GM18868 (cell line): ENCODE results near the gene CPLX4.
"Not testable (repeated sequence)": the region's sequence is repeated elsewhere in the genome, so short reads cannot be mapped to it uniquely, and the experiment has no call there.

ENCODE experiments used
- ATAC-seq: cut with Tn5 transposase; IDR thresholded peaks from one replicate; pipeline ENCODE4 v1.9.1; 2021; ENCODE audit warnings: mild to moderate bottlenecking, moderate library complexity; ENCODE audit not compliant: unreplicated experiment

CPLX4 gene

GRCh38 chr18:59271606-59272220, 46.7 kb downstream of the CPLX4 start:
- ATAC-seq: no peak

GRCh38 chr18:59270689-59271257, 47.7 kb downstream of the CPLX4 start:
- ATAC-seq: no peak

- no peak for ATAC-seq
Observed at GRCh38 chr18:59269563-59270119, 48.8 kb downstream of the CPLX4 start.

GRCh38 chr18:59268721-59269562, 49.5 kb downstream of the CPLX4 start:
- peak; percentile 55 for ATAC-seq

- ATAC-seq: no peak
Observed at GRCh38 chr18:59268127-59268720, 50.2 kb downstream of the CPLX4 start.

- ATAC-seq: no peak
Observed at GRCh38 chr18:59267503-59268126, 50.8 kb downstream of the CPLX4 start.

GRCh38 chr18:59266886-59267502, 51.5 kb downstream of the CPLX4 start:
- no peak for ATAC-seq

GRCh38 chr18:59266459-59266858, 52.0 kb downstream of the CPLX4 start:
- ATAC-seq: no peak

- no peak for ATAC-seq
Observed at GRCh38 chr18:59265974-59266369, 52.5 kb downstream of the CPLX4 start.

GRCh38 chr18:59265246-59265973, 53.0 kb downstream of the CPLX4 start:
- peak; percentile 68 for ATAC-seq

GRCh38 chr18:59264651-59265245, 53.7 kb downstream of the CPLX4 start:
- no peak for ATAC-seq

GRCh38 chr18:59264121-59264571, 54.3 kb downstream of the CPLX4 start:
- no peak for ATAC-seq

GRCh38 chr18:59263661-59264060, 54.8 kb downstream of the CPLX4 start:
- ATAC-seq: no peak

- ATAC-seq: not testable (repeated sequence)
Observed at GRCh38 chr18:59262243-59262642, 56.2 kb downstream of the CPLX4 start.

- not testable (repeated sequence) for ATAC-seq
Observed at GRCh38 chr18:59261842-59262241, 56.6 kb downstream of the CPLX4 start.

GRCh38 chr18:59255491-59255890, 63.0 kb downstream of the CPLX4 start:
- ATAC-seq: not testable (repeated sequence)

- ATAC-seq: no peak
Observed at GRCh38 chr18:59249199-59249774, 69.2 kb downstream of the CPLX4 start.

- no peak for ATAC-seq
Observed at GRCh38 chr18:59246796-59247195, 71.7 kb downstream of the CPLX4 start.
